HepG2 (cell line): Measurements from ENCODE around the gene TTC31. TPM values are rescaled to one million over a fixed set of nuclear protein-coding genes. Genes with fewer than 3 reads are reported as not detected.
A peak's percentile ranks its signal among the peaks of the same experiment; 100 is the strongest.

Experiments
- ARNT2 ChIP-seq: sonication (generic); formaldehyde crosslinking; IDR thresholded peaks from 2 replicates; pipeline ENCODE4 v1.8.0; 2022; ENCODE audit warnings: mild to moderate bottlenecking, low read depth, missing genetic modification reagents, moderate library complexity
- CCDC6 ChIP-seq: sonication (generic); formaldehyde crosslinking; IDR thresholded peaks from 2 replicates; pipeline ENCODE4 v1.8.1; 2022; ENCODE audit warnings: mild to moderate bottlenecking, missing genetic modification reagents, moderate library complexity
- CREM ChIP-seq, 2 experiments: sonication (generic) in 1 of 2; formaldehyde crosslinking in 1 of 2; IDR thresholded peaks; 2 replicates each; pipeline versions ENCODE4 v1.4.0 to v1.6.1; 2016 to 2020; ENCODE audit warnings: antibody characterized with exemption in 1 of 2, mild to moderate bottlenecking in 1 of 2, missing genetic modification reagents in 1 of 2
- CTCF ChIP-seq: sonication (generic); formaldehyde crosslinking; IDR thresholded peaks from 2 replicates; pipeline ENCODE4 v1.5.0; 2020; ENCODE audit warnings: mild to moderate bottlenecking, missing genetic modification reagents, moderate library complexity
- E2F1 ChIP-seq: sonication (generic); formaldehyde crosslinking; IDR thresholded peaks from 2 replicates; pipeline ENCODE4 v1.5.0; 2020; ENCODE audit warnings: missing genetic modification reagents
- ERF ChIP-seq: IDR thresholded peaks from 2 replicates; pipeline ENCODE4 v1.6.1; 2018; ENCODE audit warnings: missing biosample characterization, missing genetic modification reagents
- HHEX ChIP-seq: IDR thresholded peaks from 2 replicates; pipeline ENCODE4 v1.6.1; 2016; ENCODE audit warnings: control low read depth
- KDM3A ChIP-seq: IDR thresholded peaks from 2 replicates; pipeline ENCODE4 v1.6.1; 2018; ENCODE audit warnings: low read depth, missing compliant biosample characterization
- MIER2 ChIP-seq: IDR thresholded peaks from 2 replicates; pipeline ENCODE4 v1.6.1; 2016; ENCODE audit warnings: missing biosample characterization, missing genetic modification reagents
- NFE2 ChIP-seq: sonication (generic); formaldehyde crosslinking; IDR thresholded peaks from 2 replicates; pipeline ENCODE4 v1.4.0; 2020; ENCODE audit warnings: missing genetic modification reagents
- ONECUT2 ChIP-seq: sonication (generic); formaldehyde crosslinking; IDR thresholded peaks from 2 replicates; pipeline ENCODE4 v1.4.0; 2020; ENCODE audit warnings: missing genetic modification reagents
- POGZ ChIP-seq: sonication (generic); formaldehyde crosslinking; IDR thresholded peaks from 2 replicates; pipeline ENCODE4 v1.4.0; 2020; ENCODE audit warnings: mild to moderate bottlenecking, missing genetic modification reagents
- RFXANK ChIP-seq: IDR thresholded peaks from 2 replicates; pipeline ENCODE4 v1.6.1; 2016
- THAP8 ChIP-seq: sonication (generic); formaldehyde crosslinking; IDR thresholded peaks from 2 replicates; pipeline ENCODE4 v1.5.1; 2020; ENCODE audit warnings: missing genetic modification reagents, mild to moderate bottlenecking, borderline replicate concordance
- ZBTB7A ChIP-seq: sonication (generic); formaldehyde crosslinking; IDR thresholded peaks from 2 replicates; pipeline ENCODE4 v1.8.0; 2022; ENCODE audit warnings: mild to moderate bottlenecking, missing genetic modification reagents
- ZFP36L2 ChIP-seq: sonication (generic); formaldehyde crosslinking; IDR thresholded peaks from 2 replicates; pipeline ENCODE4 v1.4.0; 2020; ENCODE audit warnings: missing genetic modification reagents
- ZFYVE20 ChIP-seq: sonication (generic); formaldehyde crosslinking; IDR thresholded peaks from 2 replicates; pipeline ENCODE4 v1.8.0; 2023; ENCODE audit warnings: low read depth, mild to moderate bottlenecking, moderate library complexity, missing genetic modification reagents, borderline replicate concordance
- ZGPAT ChIP-seq: IDR thresholded peaks from 2 replicates; pipeline ENCODE4 v1.6.1; 2016; ENCODE audit warnings: mild to moderate bottlenecking
- ZNF124 ChIP-seq: sonication (generic); formaldehyde crosslinking; IDR thresholded peaks from 2 replicates; pipeline ENCODE4 v1.4.0; 2020; ENCODE audit warnings: missing genetic modification reagents
- ZNF431 ChIP-seq: sonication (generic); formaldehyde crosslinking; IDR thresholded peaks from 2 replicates; pipeline ENCODE4 v1.9.0; 2022; ENCODE audit warnings: missing genetic modification reagents, low read depth, mild to moderate bottlenecking, borderline replicate concordance
- ZNF451 ChIP-seq: sonication (generic); formaldehyde crosslinking; IDR thresholded peaks from 2 replicates; pipeline ENCODE4 v1.5.0; 2020; ENCODE audit warnings: mild to moderate bottlenecking, missing genetic modification reagents
- ZNF644 ChIP-seq: IDR thresholded peaks from 2 replicates; pipeline ENCODE4 v1.6.1; 2016; ENCODE audit warnings: low read depth
- ZNF703 ChIP-seq: sonication (generic); formaldehyde crosslinking; IDR thresholded peaks from 2 replicates; pipeline ENCODE4 v1.5.1; 2020; ENCODE audit warnings: missing genetic modification reagents, mild to moderate bottlenecking, moderate library complexity, borderline replicate concordance
- ZSCAN30 ChIP-seq: sonication (generic); formaldehyde crosslinking; IDR thresholded peaks from 2 replicates; pipeline ENCODE4 v1.5.0; 2020; ENCODE audit warnings: mild to moderate bottlenecking, missing genetic modification reagents
- ZUFSP ChIP-seq: sonication (generic); formaldehyde crosslinking; IDR thresholded peaks from 2 replicates; pipeline ENCODE4 v1.9.0; 2021; ENCODE audit warnings: missing genetic modification reagents, mild to moderate bottlenecking, borderline replicate concordance
- polyA plus RNA-seq, 8 experiments: library from polyadenylated mRNA; depleted of rRNA in 3 of 8; stranded (reverse) in 7 of 8; unstranded in 1 of 8; fragments of >200 nt; fragmentation: Illumina TruSeq in 4 of 8; extraction: Trizol in 4 of 8; gene quantifications; 2 replicates each; pipeline versions ENCODE4 v1.2.1 to v1.2.3, GENCODE V29; 2011 to 2016; ENCODE audit warnings: low read depth in 4 of 8, missing spikeins in 1 of 8, mixed read lengths in 1 of 8; ENCODE audit not compliant: insufficient read depth in 1 of 8
- total RNA-seq, 5 experiments: library from RNA; depleted of rRNA; stranded (reverse); fragments of >200 nt; fragmentation: Illumina TruSeq; extraction: Trizol; gene quantifications; 2 replicates each; pipeline ENCODE4 v1.2.3, GENCODE V29; 2016; ENCODE audit warnings: low read depth in 1 of 5

The TTC31 gene
- total and polyA plus RNA-seq, 2 of the 13 experiments (the other 11 are each of a cell fraction or from before 2014, with no cell fraction given) = 28.3 to 39.5 TPM

GRCh38 chr2:74507926-74508520 lies 25.1 kb downstream of the TTC31 start (continued):
- TF ChIP-seq ZNF431 (0 out of 2 replicates have a peak, but pooled peaks have one; percentile 34), MIER2 (CRISPR knock-in tag) (no peak), ZSCAN30 (CRISPR knock-in tag) (no peak), ZNF451 (CRISPR knock-in tag) (no peak), ZFP36L2 (CRISPR knock-in tag) (no peak), POGZ (no peak), ONECUT2 (CRISPR knock-in tag) (no peak), ZGPAT (no peak), KDM3A (no peak), ARNT2 (CRISPR knock-in tag) (0 out of 2 replicates have a peak, but pooled peaks have one; percentile 5), HHEX (CRISPR knock-in tag) (no peak), ZNF124 (CRISPR knock-in tag) (no peak), CTCF (CRISPR knock-in tag) (0 out of 2 replicates have a peak, but pooled peaks have one; percentile 15), ZUFSP (CRISPR knock-in tag) (no peak), E2F1 (no peak), CCDC6 (CRISPR knock-in tag) (no peak), ZNF703 (CRISPR knock-in tag) (no peak), ZNF644 (no peak), ZBTB7A (CRISPR knock-in tag) (peak; percentile 45; the same call in 1 of the 2 replicates), THAP8 (CRISPR knock-in tag) (no peak), NFE2 (CRISPR knock-in tag) (no peak), ERF (CRISPR knock-in tag) (no peak; the same call in 1 of the 2 replicates), RFXANK (no peak), CREM (IDR thresholded peaks at IDR 0.05) (no peak), CREM (CRISPR knock-in tag; IDR thresholded peaks at IDR 0.05) (no peak), ZFYVE20 (CRISPR knock-in tag) (no peak)
